Endothelial cell (in vitro differentiated cells): ENCODE data around the gene TAGLN3. TPM values are rescaled to one million over a fixed set of nuclear protein-coding genes. Genes with fewer than 3 reads are reported as not detected.
A peak's percentile ranks its signal among the peaks of the same experiment; 100 is the strongest.

ENCODE experiments used
- DNase-seq: peaks from one replicate; pipeline ENCODE4 v3.0.0; 2021; ENCODE audit warnings: low spot score
- H3K27ac Mint-ChIP-seq: one replicate; pipeline ENCODE4 v1.8.0; 2021; ENCODE audit warnings: mixed read lengths, inconsistent platforms; ENCODE audit not compliant: unreplicated experiment
- H3K27me3 Mint-ChIP-seq: one replicate; pipeline ENCODE4 v1.8.0; 2021; ENCODE audit warnings: mild to moderate bottlenecking, moderate library complexity, mixed read lengths, inconsistent platforms; ENCODE audit not compliant: unreplicated experiment
- H3K36me3 Mint-ChIP-seq: one replicate; pipeline ENCODE4 v1.8.0; 2021; ENCODE audit warnings: mild to moderate bottlenecking, low read depth, mixed read lengths, inconsistent platforms; ENCODE audit not compliant: unreplicated experiment
- H3K4me1 Mint-ChIP-seq: one replicate; pipeline ENCODE4 v1.8.0; 2021; ENCODE audit warnings: mild to moderate bottlenecking, mixed read lengths, inconsistent platforms; ENCODE audit not compliant: unreplicated experiment
- H3K4me3 Mint-ChIP-seq: one replicate; pipeline ENCODE4 v1.8.0; 2021; ENCODE audit warnings: mild to moderate bottlenecking, mixed read lengths, inconsistent platforms; ENCODE audit not compliant: unreplicated experiment
- H3K9me3 Mint-ChIP-seq: one replicate; pipeline ENCODE4 v1.8.0; 2021; ENCODE audit warnings: mixed read lengths, inconsistent platforms; ENCODE audit not compliant: unreplicated experiment
- CTCF ChIP-seq: fragments of 200-600 bp; sonication (generic); IDR thresholded peaks from one replicate; pipeline ENCODE4 v1.5.0; 2021; ENCODE audit warnings: antibody characterized with exemption; ENCODE audit not compliant: unreplicated experiment
- total RNA-seq: library from RNA; stranded (reverse); fragmentation: NEBNext Ultra II Directional; extraction: Animal tissue kit (Norgen Biotek cat#: 25700); gene quantifications from one replicate; pipeline ENCODE4 v1.2.1, GENCODE V29; 2021; ENCODE audit not compliant: unreplicated experiment

Gene TAGLN3
- total RNA-seq, 1 donor from 2014 or later = 0.72 TPM

GRCh38 chr3:112038863-112039262 is 40.1 kb downstream of the TAGLN3 start:
- Mint-ChIP-seq H3K27ac (no peak overlapping the region), H3K36me3 (no peaks in the 10 kb centered on the region), H3K9me3 (no peaks in the 10 kb centered on the region), H3K4me3 (no peak overlapping the region), H3K27me3 (peaks cover 1% of the 10 kb centered on the region), H3K4me1 (peaks cover 14% of the 10 kb centered on the region)
- DNase-seq = no peak
- TF ChIP-seq CTCF = no peak

GRCh38 chr3:112041321-112041720 is 42.6 kb downstream of the TAGLN3 start:
- peaks cover 14% of the 10 kb centered on the region for H3K4me1 Mint-ChIP-seq
- DNase-seq = no peak
- no peak overlapping the region for H3K27ac Mint-ChIP-seq

GRCh38 chr3:112042842-112043280 is 44.1 kb downstream of the TAGLN3 start:
- no peak overlapping the region for H3K4me3 Mint-ChIP-seq
- peaks cover 17% of the 10 kb centered on the region for H3K4me1 Mint-ChIP-seq
- DNase-seq = no peak
- H3K27me3 Mint-ChIP-seq = peaks cover 1% of the 10 kb centered on the region
- TF ChIP-seq CTCF = no peak
- no peaks in the 10 kb centered on the region for H3K9me3 Mint-ChIP-seq
- H3K27ac Mint-ChIP-seq = no peak overlapping the region
- no peaks in the 10 kb centered on the region for H3K36me3 Mint-ChIP-seq

More at GRCh38 chr3:112041321-112041720, 42.6 kb downstream of the TAGLN3 start:
- Mint-ChIP-seq H3K27me3 (peaks cover 1% of the 10 kb centered on the region), H3K36me3 (no peaks in the 10 kb centered on the region), H3K9me3 (no peaks in the 10 kb centered on the region), H3K4me3 (no peak overlapping the region)
- TF ChIP-seq CTCF = no peak

GRCh38 chr3:112043621-112044201 is 45.0 kb downstream of the TAGLN3 start:
- no peak overlapping the region for H3K27ac Mint-ChIP-seq
- no peak overlapping the region for H3K4me3 Mint-ChIP-seq
- peaks cover 1% of the 10 kb centered on the region for H3K27me3 Mint-ChIP-seq
- H3K4me1 Mint-ChIP-seq = peaks cover 21% of the 10 kb centered on the region
- H3K9me3 Mint-ChIP-seq = no peaks in the 10 kb centered on the region
- DNase-seq = peak; percentile 38
- no peaks in the 10 kb centered on the region for H3K36me3 Mint-ChIP-seq
- TF ChIP-seq CTCF = peak; percentile 95

GRCh38 chr3:112046599-112046998 is 47.9 kb downstream of the TAGLN3 start:
- DNase-seq = no peak
- no peaks in the 10 kb centered on the region for H3K27me3 Mint-ChIP-seq
- no peaks in the 10 kb centered on the region for H3K36me3 Mint-ChIP-seq
- TF ChIP-seq CTCF = no peak
- H3K9me3 Mint-ChIP-seq = no peaks in the 10 kb centered on the region
- no peak overlapping the region for H3K4me3 Mint-ChIP-seq
- H3K27ac Mint-ChIP-seq = no peak overlapping the region
- peaks cover 22% of the 10 kb centered on the region for H3K4me1 Mint-ChIP-seq
